Skeletal muscle satellite cell (primary cell): Measurements from ENCODE around the gene TTC3.
A peak's percentile ranks its signal among the peaks of the same experiment; 100 is the strongest.
"Not testable (repeated sequence)": the region's sequence is repeated elsewhere in the genome, so short reads cannot be mapped to it uniquely, and the experiment has no call there.

Experiments
- H3K27me3 ChIP-seq: 2 replicates; pipeline ENCODE4 v1.7.0; 2013; ENCODE audit warnings: low read length; ENCODE audit not compliant: control insufficient read depth, insufficient read depth
- H3K36me3 ChIP-seq: 2 replicates; pipeline ENCODE4 v1.7.0; 2013; ENCODE audit warnings: mild to moderate bottlenecking, control low read depth, low read length; ENCODE audit not compliant: insufficient read depth
- H3K4me1 ChIP-seq: 2 replicates; pipeline ENCODE4 v1.7.0; 2013; ENCODE audit warnings: low read length; ENCODE audit not compliant: control insufficient read depth, insufficient read depth
- H3K4me2 ChIP-seq: 2 replicates; pipeline ENCODE4 v1.7.0; 2013; ENCODE audit warnings: mild to moderate bottlenecking, low read length
- H3K4me3 ChIP-seq: 2 replicates; pipeline ENCODE4 v1.7.0; 2013; ENCODE audit warnings: low read length
- H3K9ac ChIP-seq: 2 replicates; pipeline ENCODE4 v1.7.0; 2013; ENCODE audit warnings: mild to moderate bottlenecking, low read depth, low read length, moderate library complexity
- H3K9me3 ChIP-seq: replicated peaks from 2 replicates; pipeline ENCODE4 v1.7.0; 2013; ENCODE audit warnings: mild to moderate bottlenecking, control low read depth, low read length

The TTC3 gene

GRCh38 chr21:37130971-37131370, 57.9 kb downstream of the TTC3 start:
- H3K4me2 ChIP-seq: no peak overlapping the region
- no peaks in the 10 kb centered on the region for H3K9me3 ChIP-seq
- no peak overlapping the region for H3K4me3 ChIP-seq
- no peaks in the 10 kb centered on the region for H3K27me3 ChIP-seq
- peaks cover 4% of the 10 kb centered on the region for H3K4me1 ChIP-seq
- peaks cover 78% of the 10 kb centered on the region for H3K36me3 ChIP-seq
- no peak overlapping the region for H3K9ac ChIP-seq

DNA sequence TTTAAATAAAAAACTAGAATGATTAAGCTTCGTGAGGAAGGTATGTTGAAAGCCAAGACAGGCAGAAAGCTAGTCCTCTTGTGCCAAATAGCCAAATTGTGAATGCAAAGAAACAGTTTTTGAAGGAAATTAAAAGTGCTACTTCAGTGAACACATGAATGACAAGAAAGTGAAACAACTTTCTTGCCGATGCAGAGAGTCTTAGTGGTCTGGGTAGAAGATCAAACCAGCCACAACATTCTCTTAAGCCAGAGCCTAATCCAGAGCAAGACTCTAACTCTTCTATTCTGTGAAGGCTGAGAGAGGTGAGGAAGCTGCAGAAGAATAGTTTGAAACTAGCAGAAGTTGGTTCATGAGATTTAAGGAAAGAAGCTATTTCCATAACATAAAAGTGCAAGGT, 63.2 kb downstream of the TTC3 start:
- peaks cover 75% of the 10 kb centered on the region for H3K36me3 ChIP-seq
- H3K9ac ChIP-seq: no peak overlapping the region
- H3K4me3 ChIP-seq: no peak overlapping the region
- peaks cover 21% of the 10 kb centered on the region for H3K4me1 ChIP-seq
- H3K4me2 ChIP-seq: no peak overlapping the region
- H3K9me3 ChIP-seq: no peaks in the 10 kb centered on the region
- H3K27me3 ChIP-seq: no peaks in the 10 kb centered on the region

- Histone ChIP-seq H3K4me1 (peaks cover 21% of the 10 kb centered on the region), H3K27me3 (no peaks in the 10 kb centered on the region), H3K4me2 (no peak overlapping the region), H3K9ac (no peak overlapping the region), H3K9me3 (no peaks in the 10 kb centered on the region), H3K36me3 (peaks cover 70% of the 10 kb centered on the region), H3K4me3 (no peak overlapping the region)
Observed at GRCh38 chr21:37136744-37137143, 63.7 kb downstream of the TTC3 start.

- Histone ChIP-seq H3K4me2 (no peak overlapping the region), H3K9ac (no peak overlapping the region), H3K27me3 (no peaks in the 10 kb centered on the region), H3K36me3 (peaks cover 52% of the 10 kb centered on the region), H3K9me3 (no peaks in the 10 kb centered on the region), H3K4me3 (no peak overlapping the region), H3K4me1 (peaks cover 21% of the 10 kb centered on the region)
Observed at GRCh38 chr21:37139154-37139553, 66.1 kb downstream of the TTC3 start.

DNA sequence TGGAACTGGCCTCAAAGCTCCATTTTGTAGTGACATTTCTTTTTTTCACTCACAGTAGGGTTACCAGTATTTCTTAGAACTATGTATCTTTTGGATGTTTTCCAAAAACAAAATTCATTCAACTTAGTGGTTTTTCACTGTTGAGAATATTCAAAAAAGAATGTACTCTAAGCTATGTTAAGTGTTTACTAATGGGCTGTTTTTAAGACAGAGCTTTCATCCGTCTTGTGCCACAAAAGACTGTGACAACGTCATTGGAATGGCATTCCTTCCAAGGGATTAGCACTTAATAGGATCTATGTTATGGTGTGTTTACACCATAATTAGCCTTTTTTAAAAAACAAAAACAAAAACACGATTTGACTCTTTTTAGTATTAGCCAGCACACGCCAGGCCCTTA, 66.8 kb downstream of the TTC3 start:
- Histone ChIP-seq H3K4me3 (no peak overlapping the region), H3K4me1 (peaks cover 21% of the 10 kb centered on the region), H3K4me2 (no peak overlapping the region), H3K9me3 (no peaks in the 10 kb centered on the region), H3K27me3 (no peaks in the 10 kb centered on the region), H3K36me3 (peaks cover 50% of the 10 kb centered on the region), H3K9ac (no peak overlapping the region)

GRCh38 chr21:37143392-37143791, 70.3 kb downstream of the TTC3 start:
- not testable (repeated sequence) for H3K4me3 ChIP-seq, H3K9me3 ChIP-seq, H3K4me2 ChIP-seq, H3K27me3 ChIP-seq, H3K9ac ChIP-seq
- Histone ChIP-seq H3K4me1 (peaks cover 21% of the 10 kb centered on the region), H3K36me3 (peaks cover 37% of the 10 kb centered on the region)

GRCh38 chr21:37145635-37146111, 72.6 kb downstream of the TTC3 start:
- Histone ChIP-seq H3K36me3 (peaks cover 43% of the 10 kb centered on the region), H3K9ac (no peak overlapping the region), H3K4me1 (peaks cover 18% of the 10 kb centered on the region), H3K27me3 (no peaks in the 10 kb centered on the region), H3K9me3 (no peaks in the 10 kb centered on the region), H3K4me3 (no peak overlapping the region), H3K4me2 (no peak overlapping the region)

DNA sequence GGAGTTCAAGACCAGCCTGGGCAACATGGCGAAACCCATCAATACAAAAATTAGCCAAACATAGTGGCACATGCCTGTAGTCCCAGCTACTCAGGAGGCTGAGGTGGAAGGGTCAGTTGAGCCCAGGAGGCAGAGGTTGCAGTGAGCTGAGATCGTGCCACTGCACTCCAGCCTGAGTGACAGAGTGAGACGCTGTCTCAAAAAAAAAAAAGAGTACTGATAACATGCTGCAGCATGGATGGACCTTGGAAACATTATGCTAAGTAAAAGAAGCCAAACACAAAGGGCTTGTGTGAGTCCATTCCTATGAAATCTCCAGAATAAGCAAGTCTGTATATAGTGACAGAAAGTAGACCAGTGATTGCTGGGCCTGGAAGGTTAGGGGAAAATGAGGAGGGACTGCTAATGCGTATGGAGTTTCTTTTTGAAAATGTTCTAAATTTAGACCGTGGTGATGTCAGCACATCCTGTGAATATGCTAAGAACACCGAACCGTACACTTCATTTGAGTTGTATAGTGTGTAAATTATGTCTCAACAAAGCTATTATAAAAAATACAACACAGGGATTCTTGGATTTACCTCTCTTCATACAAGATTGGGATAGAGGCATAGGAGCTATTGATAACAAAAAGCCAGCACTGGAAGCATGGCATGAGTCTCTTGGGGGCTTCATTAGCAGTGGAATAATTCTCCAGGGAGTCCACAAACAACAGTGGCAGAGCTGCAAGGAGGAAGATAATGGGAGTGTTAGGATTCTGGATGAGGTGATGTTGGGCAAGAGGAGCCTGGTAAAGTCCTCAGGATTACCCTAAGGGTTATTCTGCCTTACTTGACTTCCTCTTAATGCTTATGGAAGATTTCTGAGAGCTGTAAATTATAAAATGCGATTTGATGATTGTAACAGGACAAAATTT, 73.5 kb downstream of the TTC3 start:
- Histone ChIP-seq H3K9ac (no peak overlapping the region), H3K4me1 (peaks cover 18% of the 10 kb centered on the region), H3K27me3 (no peaks in the 10 kb centered on the region), H3K36me3 (peaks cover 42% of the 10 kb centered on the region), H3K9me3 (no peaks in the 10 kb centered on the region), H3K4me3 (no peak overlapping the region), H3K4me2 (no peak overlapping the region)

DNA sequence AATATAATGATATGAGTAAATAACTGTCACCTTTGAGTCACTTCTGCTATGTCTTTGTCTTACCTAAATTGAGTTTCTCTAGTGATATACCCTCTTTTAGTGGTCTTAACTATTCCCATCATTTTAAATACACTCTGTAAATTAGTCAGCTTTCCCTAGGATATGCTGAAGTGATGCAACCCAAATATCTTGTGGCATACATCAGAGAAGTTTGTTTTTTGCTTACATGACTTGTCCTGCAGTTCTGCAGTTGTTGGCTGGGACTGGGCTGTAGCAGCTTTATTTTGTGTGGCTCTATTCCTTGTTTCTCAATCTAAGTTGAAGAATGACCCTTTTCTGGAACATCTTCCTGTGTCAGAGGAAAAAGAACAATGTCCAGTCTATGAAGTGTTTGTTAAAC, 76.4 kb downstream of the TTC3 start:
- Histone ChIP-seq H3K27me3 (no peaks in the 10 kb centered on the region), H3K9me3 (no peaks in the 10 kb centered on the region), H3K9ac (peak overlapping the region; percentile 33), H3K4me1 (peaks cover 38% of the 10 kb centered on the region), H3K4me3 (no peak overlapping the region), H3K4me2 (no peak overlapping the region), H3K36me3 (peaks cover 48% of the 10 kb centered on the region)

DNA sequence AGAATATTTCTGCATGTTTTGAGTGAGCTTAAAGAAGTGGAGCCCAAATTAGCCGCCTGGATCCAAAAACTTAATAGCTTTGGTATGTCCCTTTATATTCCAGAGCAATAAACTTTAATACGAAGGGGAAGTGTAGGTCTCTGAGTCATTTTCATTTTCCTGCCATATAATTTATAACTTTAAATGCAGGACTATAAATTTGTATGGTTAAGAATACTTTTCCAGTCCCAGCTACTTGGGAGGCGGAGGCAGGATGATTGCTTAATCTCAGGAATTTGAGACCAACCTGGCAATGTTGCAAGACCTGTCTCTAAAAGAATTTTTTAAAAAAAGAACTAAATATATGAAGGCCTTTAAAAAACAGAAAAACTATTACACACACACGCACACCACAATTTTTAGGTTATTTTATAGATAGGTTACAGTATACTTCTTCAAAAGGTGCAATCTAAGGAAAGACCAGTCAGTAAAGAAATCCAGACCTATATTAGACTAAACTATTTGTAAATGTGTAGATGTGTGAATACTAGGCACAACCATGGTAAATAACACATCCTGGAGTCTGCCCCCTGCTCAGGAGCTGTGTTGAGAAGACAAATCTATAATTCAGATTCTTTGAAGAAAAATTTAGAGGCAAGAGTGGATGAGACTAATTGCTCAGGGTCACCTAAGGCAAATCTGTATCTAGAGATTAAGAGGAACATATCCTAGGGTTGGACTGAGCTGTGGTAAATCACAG, 80.3 kb downstream of the TTC3 start:
- Histone ChIP-seq H3K36me3 (peaks cover 58% of the 10 kb centered on the region), H3K9ac (peak overlapping the region; percentile 63), H3K27me3 (no peaks in the 10 kb centered on the region), H3K9me3 (no peaks in the 10 kb centered on the region), H3K4me2 (peak overlapping the region; percentile 52), H3K4me3 (peak overlapping the region; percentile 42), H3K4me1 (peaks cover 40% of the 10 kb centered on the region)

DNA sequence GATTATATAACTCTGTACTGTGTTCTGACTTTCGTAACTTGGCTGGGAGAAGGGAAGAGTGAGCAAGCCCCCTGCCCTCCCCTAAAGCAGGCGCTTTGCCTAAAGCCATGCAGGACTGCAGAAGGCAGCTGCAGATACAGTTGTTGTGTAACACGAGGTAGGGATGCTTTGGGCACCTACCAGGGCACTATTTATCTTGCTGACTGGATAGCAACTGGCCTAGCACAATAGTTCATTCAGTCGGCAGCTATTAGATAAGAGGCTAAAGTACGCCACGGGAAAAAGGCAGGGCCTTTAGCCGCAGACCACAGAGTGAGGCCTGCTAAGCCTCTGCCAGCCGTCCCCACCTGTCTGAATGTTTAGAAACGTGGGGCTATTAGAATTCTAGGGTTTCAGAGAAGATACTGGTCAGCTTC, 80.9 kb downstream of the TTC3 start:
- peaks cover 59% of the 10 kb centered on the region for H3K36me3 ChIP-seq

More for the DNA sequence above, 80.9 kb downstream of the TTC3 start:
- H3K9me3 ChIP-seq: no peaks in the 10 kb centered on the region
- no peaks in the 10 kb centered on the region for H3K27me3 ChIP-seq
- H3K9ac ChIP-seq: peak overlapping the region; percentile 48
- no peak overlapping the region for H3K4me3 ChIP-seq
- peaks cover 37% of the 10 kb centered on the region for H3K4me1 ChIP-seq
- peak overlapping the region; percentile 52 for H3K4me2 ChIP-seq
